ENCODE results near the gene SORBS1. TPM values are rescaled to one million over a fixed set of nuclear protein-coding genes. Genes with fewer than 3 reads are reported as not detected.

SORBS1 gene
- total RNA-seq, 8 experiments from 2014 or later: 2.0 to 105 (median 35.8) TPM

Other genes with a start within 250 kb of the SORBS1 start
- 10 to 100 TPM; 45.0 to 84.0 (median 65.6) TPM for gene ALDH18A1, start 95.3 kb upstream of the SORBS1 start, total RNA-seq
- 10 to 100 TPM; 21.9 to 62.4 (median 30.4) TPM for gene TCTN3, start 132.6 kb upstream of the SORBS1 start, total RNA-seq
- gene ENTPD1, start 194.8 kb upstream of the SORBS1 start, total RNA-seq: 10 to 100 TPM in 1 of 8 experiments, 1 to 10 TPM in 7; 1.4 to 26.7 (median 3.7) TPM